H9 (cell line): Measurements from ENCODE around the gene BAHD1. TPM values are rescaled to one million over a fixed set of nuclear protein-coding genes. Genes with fewer than 3 reads are reported as not detected.
A peak's percentile ranks its signal among the peaks of the same experiment; 100 is the strongest.

Experiments used
- DNase-seq: peaks from one replicate; pipeline ENCODE4 v3.0.0-alpha.2; 2017
- H2AFZ ChIP-seq: one replicate; pipeline ENCODE4 v1.6.1; 2013; ENCODE audit warnings: mild to moderate bottlenecking, low read length, control low read depth, moderate library complexity
- H2AK5ac ChIP-seq: 2 replicates; pipeline ENCODE4 v1.6.1; 2013; ENCODE audit warnings: low read length, control low read depth, mixed read lengths; ENCODE audit not compliant: insufficient read length
- H2BK120ac ChIP-seq: one replicate; pipeline ENCODE4 v1.6.1; 2013; ENCODE audit warnings: low read depth, mild to moderate bottlenecking, low read length, control low read depth, inconsistent platforms; ENCODE audit not compliant: poor library complexity, severe bottlenecking
- H2BK12ac ChIP-seq: 2 replicates; pipeline ENCODE4 v1.6.1; 2013; ENCODE audit warnings: low read length, control low read depth, mixed read lengths, low read depth; ENCODE audit not compliant: insufficient read length
- H2BK15ac ChIP-seq: 2 replicates; pipeline ENCODE4 v1.6.1; 2013; ENCODE audit warnings: low read depth, low read length, control low read depth
- H2BK20ac ChIP-seq: one replicate; pipeline ENCODE4 v1.6.1; 2013; ENCODE audit warnings: low read depth, mild to moderate bottlenecking, low read length, control low read depth, inconsistent platforms; ENCODE audit not compliant: poor library complexity, severe bottlenecking
- H2BK5ac ChIP-seq: 2 replicates; pipeline ENCODE4 v1.6.1; 2013; ENCODE audit warnings: low read length, control low read depth, mixed read lengths; ENCODE audit not compliant: insufficient read length
- H3K14ac ChIP-seq: 2 replicates; pipeline ENCODE4 v1.6.1; 2013; ENCODE audit warnings: low read length, control low read depth; ENCODE audit not compliant: insufficient read depth
- H3K18ac ChIP-seq: 2 replicates; pipeline ENCODE4 v1.6.1; 2013; ENCODE audit warnings: low read depth, mild to moderate bottlenecking, mixed read lengths, low read length, control low read depth; ENCODE audit not compliant: insufficient read length
- H3K23ac ChIP-seq: 2 replicates; pipeline ENCODE4 v1.6.1; 2013; ENCODE audit warnings: low read length, control low read depth, mixed read lengths, low read depth; ENCODE audit not compliant: insufficient read length
- H3K23me2 ChIP-seq: 2 replicates; pipeline ENCODE4 v1.6.1; 2013; ENCODE audit warnings: low read depth, mild to moderate bottlenecking, mixed read lengths, low read length, control low read depth; ENCODE audit not compliant: insufficient read length, poor library complexity, severe bottlenecking
- H3K27ac ChIP-seq: 2 replicates; pipeline ENCODE4 v1.5.1; 2013; ENCODE audit warnings: low read length, control low read depth, mixed read lengths, low read depth; ENCODE audit not compliant: insufficient read length
- H3K27me3 ChIP-seq: 2 replicates; pipeline ENCODE4 v1.6.1; 2013; ENCODE audit warnings: low read length, control low read depth, inconsistent platforms; ENCODE audit not compliant: insufficient read depth
- H3K4ac ChIP-seq: 2 replicates; pipeline ENCODE4 v1.6.1; 2013; ENCODE audit warnings: low read depth, mild to moderate bottlenecking, control low read depth, inconsistent platforms, low read length, moderate library complexity
- H3K4me1 ChIP-seq: 2 replicates; pipeline ENCODE4 v1.6.1; 2013; ENCODE audit warnings: low read length, control low read depth, inconsistent platforms; ENCODE audit not compliant: insufficient read depth
- H3K4me2 ChIP-seq: 2 replicates; pipeline ENCODE4 v1.6.1; 2013; ENCODE audit warnings: low read length, control low read depth, mixed read lengths; ENCODE audit not compliant: insufficient read length, insufficient read depth
- H3K56ac ChIP-seq: 2 replicates; pipeline ENCODE4 v1.6.1; 2013; ENCODE audit warnings: low read depth, mild to moderate bottlenecking, mixed read lengths, low read length, control low read depth; ENCODE audit not compliant: insufficient read length
- H3K79me1 ChIP-seq: 2 replicates; pipeline ENCODE4 v1.6.1; 2013; ENCODE audit warnings: low read depth, mild to moderate bottlenecking, moderate library complexity, low read length, control low read depth, inconsistent platforms; ENCODE audit not compliant: insufficient read depth, poor library complexity, severe bottlenecking
- H3K79me2 ChIP-seq: 2 replicates; pipeline ENCODE4 v1.6.1; 2013; ENCODE audit warnings: low read length, control low read depth, inconsistent platforms; ENCODE audit not compliant: insufficient read depth
- H3K9ac ChIP-seq: 2 replicates; pipeline ENCODE4 v1.6.1; 2013; ENCODE audit warnings: low read length, control low read depth, mixed read lengths; ENCODE audit not compliant: insufficient read length; ENCODE audit errors: extremely low read depth
- H3K9me3 ChIP-seq: one replicate; pipeline ENCODE4 v1.6.1; 2013; ENCODE audit warnings: low read depth, low read length, inconsistent platforms; ENCODE audit not compliant: control insufficient read depth
- H3T11ph ChIP-seq: one replicate; pipeline ENCODE4 v1.6.1; 2013; ENCODE audit warnings: mild to moderate bottlenecking, low read length, control low read depth, inconsistent platforms
- H4K20me1 ChIP-seq: one replicate; pipeline ENCODE4 v1.6.1; 2013; ENCODE audit not compliant: control insufficient read depth, insufficient read length, insufficient read depth
- H4K5ac ChIP-seq: 2 replicates; pipeline ENCODE4 v1.6.1; 2013; ENCODE audit warnings: low read depth, mild to moderate bottlenecking, mixed read lengths, low read length, control low read depth; ENCODE audit not compliant: insufficient read length
- H4K8ac ChIP-seq: replicated peaks from 2 replicates; pipeline ENCODE4 v1.6.1; 2013; ENCODE audit warnings: low read length, control low read depth, mixed read lengths, low read depth; ENCODE audit not compliant: insufficient read length
- H4K91ac ChIP-seq: 2 replicates; pipeline ENCODE4 v1.6.1; 2013; ENCODE audit warnings: low read depth, mild to moderate bottlenecking, moderate library complexity, mixed read lengths, low read length, control low read depth; ENCODE audit not compliant: insufficient read length
- H3K27ac Mint-ChIP-seq, 3 experiments: 2 replicates in 2 of 3; 3 replicates in 1 of 3; pipeline ENCODE4 v1.8.0; 2020 to 2021; ENCODE audit warnings: mixed read lengths in 3 of 3, mild to moderate bottlenecking in 1 of 3, moderate library complexity in 1 of 3
- H3K27me3 Mint-ChIP-seq: 2 replicates; pipeline ENCODE4 v1.8.0; 2021; ENCODE audit warnings: low read depth, mild to moderate bottlenecking, moderate library complexity, mixed read lengths
- H3K36me3 Mint-ChIP-seq, 3 experiments: 2 replicates in 2 of 3; 3 replicates in 1 of 3; pipeline ENCODE4 v1.8.0; 2020 to 2021; ENCODE audit warnings: low read depth in 3 of 3, mixed read lengths in 3 of 3; ENCODE audit not compliant: insufficient read depth in 1 of 3
- H3K4me1 Mint-ChIP-seq, 2 experiments: 2 replicates each; pipeline ENCODE4 v1.8.0; 2020; ENCODE audit warnings: mixed read lengths in 2 of 2
- H3K4me3 Mint-ChIP-seq, 2 experiments: 2 replicates in 1 of 2; 3 replicates in 1 of 2; pipeline ENCODE4 v1.8.0; 2020 to 2021; ENCODE audit warnings: mild to moderate bottlenecking in 2 of 2, mixed read lengths in 2 of 2, moderate library complexity in 1 of 2
- H3K9me3 Mint-ChIP-seq, 2 experiments: 2 replicates in 1 of 2; 3 replicates in 1 of 2; pipeline ENCODE4 v1.8.0; 2020; ENCODE audit warnings: mild to moderate bottlenecking in 2 of 2, mixed read lengths in 2 of 2, moderate library complexity in 1 of 2
- CTCF ChIP-seq: fragments of 200-600 bp; sonication (generic); conservative IDR thresholded peaks from 3 replicates; pipeline ENCODE4 v1.8.0; 2021; ENCODE audit warnings: antibody characterized with exemption, mild to moderate bottlenecking
- WGBS: extraction: QIAGEN DNeasy Blood & Tissue Kit; methylation state at CpG from one replicate; pipeline ENCODE4 v1.1.7; 2013; ENCODE audit warnings: missing lambda C conversion rate, low lambda C conversion rate, mixed read lengths; ENCODE audit not compliant: insufficient read length; ENCODE audit errors: extremely low coverage; 5-methylcytosine and 5-hydroxymethylcytosine counted together
- total RNA-seq: library from RNA; stranded (reverse); gene quantifications from 2 replicates; pipeline ENCODE4 v1.2.1, GENCODE V29; 2021

BAHD1 gene
- total RNA-seq, 1 experiment from 2014 or later = 54.1 TPM

DNA sequence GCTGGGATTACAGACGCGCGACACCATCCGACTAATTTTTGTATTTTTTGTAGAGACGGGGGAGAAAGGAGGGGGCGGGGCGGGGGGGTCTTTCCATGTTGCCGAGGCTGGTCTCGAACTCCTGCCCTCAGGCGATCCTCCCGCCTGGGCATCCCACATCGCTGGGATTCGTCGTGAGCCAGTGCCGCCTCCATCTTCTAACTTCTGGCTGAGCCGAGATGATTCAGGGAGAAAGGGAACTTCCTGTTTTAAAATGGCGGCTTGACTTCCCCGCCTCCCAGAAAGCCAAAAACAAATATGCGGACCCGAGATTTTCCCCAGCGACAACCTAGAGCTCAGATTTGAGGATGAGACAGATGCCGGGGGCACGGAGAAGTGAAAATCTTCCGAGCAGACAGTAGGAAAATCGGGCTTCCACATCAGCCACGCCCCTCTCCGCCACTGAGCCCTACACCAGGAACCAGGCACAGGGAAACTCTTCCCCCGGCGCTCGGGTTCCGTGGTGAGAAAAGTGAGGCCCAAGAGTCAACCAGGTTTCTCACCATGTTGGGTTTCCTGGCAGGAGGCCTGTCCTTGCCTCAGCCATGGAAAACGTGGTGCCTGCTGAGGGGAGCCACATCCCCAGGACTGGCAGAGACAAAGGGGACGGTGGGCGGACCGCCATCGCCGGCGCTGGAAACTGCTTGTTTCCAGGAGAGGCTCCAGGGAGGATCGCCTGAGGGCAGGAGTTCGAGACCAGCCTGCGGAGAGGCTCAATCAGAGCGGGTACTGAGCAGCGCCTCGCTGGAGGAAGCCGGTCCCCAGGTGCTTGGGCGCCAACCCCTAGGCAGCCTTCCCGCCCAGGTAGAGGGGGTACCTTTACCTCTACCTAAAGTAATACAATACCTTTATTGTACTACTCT, 48.8 kb downstream of the BAHD1 start:
- H3K9me3 ChIP-seq = no peaks in the 10 kb centered on the region
- no peak overlapping the region for H2BK12ac ChIP-seq
- H2BK5ac ChIP-seq = no peak overlapping the region
- H3K4me1 Mint-ChIP-seq = peaks cover 0 to 2% of the 10 kb centered on the region in 2 experiments; a peak in 1 of 4 replicates
- no peak overlapping the region for H4K91ac ChIP-seq
- H3K79me2 ChIP-seq = no peaks in the 10 kb centered on the region
- H4K8ac ChIP-seq = no peak overlapping the region
- no peak overlapping the region for H3K18ac ChIP-seq
- H3K27me3 ChIP-seq = no peaks in the 10 kb centered on the region
- H3K14ac ChIP-seq = no peak overlapping the region
- H3K9me3 Mint-ChIP-seq = no peaks in the 10 kb centered on the region
- no peak overlapping the region for H2BK20ac ChIP-seq
- H4K5ac ChIP-seq = no peak overlapping the region
- H3K27ac ChIP-seq = no peak overlapping the region
- H3K27ac Mint-ChIP-seq = no peak overlapping the region
- H3K23me2 ChIP-seq = no peaks in the 10 kb centered on the region
- no peak overlapping the region for H3K4me2 ChIP-seq
- H3K4me1 ChIP-seq = no peaks in the 10 kb centered on the region
- no peak overlapping the region for H2BK15ac ChIP-seq
- H3K9ac ChIP-seq = no peak overlapping the region
- H3K36me3 Mint-ChIP-seq = no peaks in the 10 kb centered on the region; a peak in 1 of 7 replicates
- no peak overlapping the region for H3K4me3 Mint-ChIP-seq
- no peaks in the 10 kb centered on the region for H3K79me1 ChIP-seq
- DNase-seq = no peak
- peak overlapping the region; percentile 6 for H2AFZ ChIP-seq
- H3K56ac ChIP-seq = no peak overlapping the region
- H3T11ph ChIP-seq = no peak overlapping the region
- no peak overlapping the region for H2BK120ac ChIP-seq
- no peak overlapping the region for H2AK5ac ChIP-seq
- no CpG with 5 or more reads among the region's 47 CpGs for WGBS
- no peak overlapping the region for H3K23ac ChIP-seq
- no peak overlapping the region for H3K4ac ChIP-seq
- TF ChIP-seq CTCF = no peak
- peaks cover 3% of the 10 kb centered on the region for H3K27me3 Mint-ChIP-seq
- H4K20me1 ChIP-seq = no peaks in the 10 kb centered on the region
